GM18873 (cell line): ENCODE measurements around the gene ZSWIM7.
A peak's percentile ranks its signal among the peaks of the same experiment; 100 is the strongest.

ENCODE experiments used
- ATAC-seq: cut with Tn5 transposase; IDR thresholded peaks from one replicate; pipeline ENCODE4 v1.9.1; 2021; ENCODE audit warnings: mild to moderate bottlenecking, moderate library complexity, moderate number of reproducible peaks; ENCODE audit not compliant: unreplicated experiment, low FRiP score

ZSWIM7 gene, protein sequence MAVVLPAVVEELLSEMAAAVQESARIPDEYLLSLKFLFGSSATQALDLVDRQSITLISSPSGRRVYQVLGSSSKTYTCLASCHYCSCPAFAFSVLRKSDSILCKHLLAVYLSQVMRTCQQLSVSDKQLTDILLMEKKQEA

GRCh38 chr17:15999141-15999973, at the start of gene ZSWIM7, which contains the start of gene TTC19:
Gene ZSWIM7 (minus strand): TSS chr17:15999704. CDS start chr17:15999594, 110 bp downstream.
Gene TTC19 (plus strand): TSS chr17:15999824. CDS start chr17:15999849, 25 bp downstream.
- ATAC-seq: peak; percentile 88

DNA sequence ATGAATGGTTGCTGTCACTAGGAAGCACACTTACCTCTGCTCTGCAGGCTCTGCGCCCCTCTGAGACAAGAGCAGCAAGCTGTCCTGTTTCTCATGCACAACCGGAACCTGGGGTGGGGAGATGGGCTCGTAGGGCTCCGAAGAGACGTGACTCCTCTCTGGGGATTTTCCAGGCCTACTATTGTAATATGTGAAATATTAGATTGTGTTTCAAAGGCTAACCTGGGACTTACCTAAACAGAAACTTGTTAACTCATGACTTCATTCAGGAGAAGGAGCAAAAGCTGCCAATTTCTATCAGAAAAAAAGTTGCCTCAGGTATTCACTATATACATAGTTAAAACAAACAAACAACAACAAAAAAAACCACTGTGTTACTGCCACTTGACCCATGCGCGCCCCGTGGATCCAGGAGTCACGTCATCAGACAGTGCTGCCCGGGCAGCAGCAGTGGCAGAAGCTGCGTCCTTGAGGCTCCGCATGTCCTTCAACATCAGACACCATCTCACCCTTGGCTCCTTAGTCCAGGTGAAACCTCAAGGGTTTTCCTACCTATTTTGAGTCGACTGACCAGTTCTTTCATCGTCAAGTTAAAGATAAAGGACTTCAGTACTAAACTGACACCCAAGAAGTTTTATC, 49.4 kb upstream of the ZSWIM7 start:
- ATAC-seq: no peak

DNA sequence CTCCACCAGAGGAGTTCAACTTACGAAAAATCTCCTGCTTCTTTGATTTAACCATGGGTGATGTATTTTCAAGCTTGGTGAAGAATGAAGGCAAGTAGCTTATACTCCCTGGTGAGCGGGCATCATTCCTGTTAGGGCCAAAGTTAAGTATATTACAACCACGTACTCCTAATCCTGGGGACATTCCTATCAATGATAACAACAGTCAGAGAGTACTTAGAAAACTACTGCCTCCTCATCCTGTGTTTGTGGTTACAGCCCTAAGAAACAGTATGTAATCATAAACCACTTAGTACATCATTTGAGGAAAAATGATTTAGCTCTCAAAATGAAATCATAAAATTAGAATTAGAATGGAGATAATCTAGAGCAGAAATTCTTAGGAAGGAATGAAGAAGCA, 47.5 kb upstream of the ZSWIM7 start:
- ATAC-seq: no peak

GRCh38 chr17:16044487-16044886, 45.0 kb upstream of the ZSWIM7 start:
- ATAC-seq: no peak

- no peak for ATAC-seq
Measured at GRCh38 chr17:16040710-16041251, 41.3 kb upstream of the ZSWIM7 start.

- no peak for ATAC-seq
Measured at GRCh38 chr17:16037636-16038035, 38.1 kb upstream of the ZSWIM7 start.

GRCh38 chr17:16036261-16036660, 36.8 kb upstream of the ZSWIM7 start:
- no peak for ATAC-seq

GRCh38 chr17:16033729-16034349, 34.3 kb upstream of the ZSWIM7 start:
- ATAC-seq: no peak

DNA sequence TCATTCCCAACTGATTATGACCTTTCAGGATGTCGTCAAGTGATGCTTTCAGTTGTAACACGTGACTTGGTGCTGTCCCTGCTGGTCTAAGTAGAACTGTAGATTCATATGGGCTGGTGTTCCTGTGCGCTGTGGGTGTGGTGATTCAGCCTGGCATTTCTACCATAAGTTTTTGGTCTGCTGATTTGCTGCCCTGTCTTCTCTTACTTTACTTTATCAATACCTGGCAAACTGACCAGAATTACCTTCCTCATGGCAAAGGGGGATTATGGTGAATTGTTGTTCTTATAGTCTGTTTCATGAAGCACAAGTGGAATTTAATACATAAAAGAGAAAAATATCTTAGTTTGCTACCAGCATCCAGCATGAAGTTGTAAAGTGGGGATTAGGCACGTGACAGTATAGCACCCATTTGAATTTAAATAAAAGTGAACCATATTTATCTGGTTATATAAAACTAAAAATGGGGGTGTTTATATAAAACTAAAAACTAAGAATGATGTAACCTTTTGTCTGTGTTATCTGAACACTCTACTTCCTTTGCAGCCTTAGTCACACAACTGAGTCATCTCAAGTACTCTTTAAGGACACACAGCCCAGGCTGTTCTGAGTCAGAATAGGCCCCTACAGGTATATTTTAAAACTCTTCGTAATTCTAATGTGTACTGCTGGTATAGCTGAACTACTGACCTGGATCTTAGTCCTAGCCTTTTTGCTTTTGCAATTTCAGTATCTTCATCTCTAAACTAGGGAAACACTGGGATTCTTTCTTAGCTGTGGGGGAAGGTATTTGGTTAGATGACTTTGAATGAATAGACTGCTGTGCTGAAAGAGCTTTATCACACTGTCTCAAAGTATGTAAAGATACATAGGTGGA, 28.4 kb upstream of the ZSWIM7 start:
- ATAC-seq: no peak

GRCh38 chr17:16026895-16027294, 27.4 kb upstream of the ZSWIM7 start:
- no peak for ATAC-seq

- ATAC-seq: no peak
Measured at GRCh38 chr17:16025202-16025601, 25.7 kb upstream of the ZSWIM7 start.

DNA sequence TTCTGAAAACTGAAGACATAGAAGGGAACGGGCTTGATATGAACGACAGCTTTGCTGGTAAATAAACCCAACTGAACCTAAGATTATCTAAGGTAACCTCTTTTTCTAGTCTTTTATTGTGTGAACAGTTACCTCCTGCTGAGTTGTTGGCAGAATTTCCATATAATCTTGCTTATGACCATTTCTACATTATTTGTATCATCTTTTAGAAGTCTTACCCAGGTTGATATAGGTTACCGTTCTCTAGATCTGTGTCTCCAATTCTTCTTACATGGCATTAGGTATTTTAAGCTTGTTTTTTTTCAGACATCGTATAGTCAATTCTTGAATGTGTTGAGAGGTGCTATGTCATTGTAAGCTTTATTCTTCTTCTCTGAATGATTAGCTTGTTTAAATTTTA, 24.4 kb upstream of the ZSWIM7 start:
- no peak for ATAC-seq

- ATAC-seq: no peak
Measured at GRCh38 chr17:16019347-16019746, 19.8 kb upstream of the ZSWIM7 start.

DNA sequence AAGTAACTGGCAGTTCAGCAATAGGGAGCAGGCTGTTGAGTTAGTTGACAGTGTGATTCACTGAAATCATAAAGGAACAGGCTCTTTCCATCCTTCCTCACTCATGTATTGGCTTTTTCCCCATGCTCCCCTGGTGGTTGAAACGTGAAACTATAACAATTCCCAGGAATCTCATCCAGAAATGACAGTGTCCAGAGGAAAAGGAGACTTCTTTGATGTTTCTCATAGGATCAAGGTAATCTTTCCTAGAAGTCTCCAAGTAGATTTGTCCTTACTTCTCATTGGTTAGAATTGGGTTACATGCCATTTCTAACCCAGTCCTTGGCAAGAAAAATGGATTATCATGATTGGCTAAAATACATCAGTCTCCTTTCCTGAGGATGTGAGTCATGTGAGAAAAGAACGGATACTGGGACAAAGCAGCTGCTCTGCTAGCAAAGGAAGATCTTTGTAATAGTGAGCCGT, 14.5 kb upstream of the ZSWIM7 start:
- ATAC-seq: no peak

GRCh38 chr17:16007439-16007838, 7.9 kb upstream of the ZSWIM7 start:
- ATAC-seq: no peak

DNA sequence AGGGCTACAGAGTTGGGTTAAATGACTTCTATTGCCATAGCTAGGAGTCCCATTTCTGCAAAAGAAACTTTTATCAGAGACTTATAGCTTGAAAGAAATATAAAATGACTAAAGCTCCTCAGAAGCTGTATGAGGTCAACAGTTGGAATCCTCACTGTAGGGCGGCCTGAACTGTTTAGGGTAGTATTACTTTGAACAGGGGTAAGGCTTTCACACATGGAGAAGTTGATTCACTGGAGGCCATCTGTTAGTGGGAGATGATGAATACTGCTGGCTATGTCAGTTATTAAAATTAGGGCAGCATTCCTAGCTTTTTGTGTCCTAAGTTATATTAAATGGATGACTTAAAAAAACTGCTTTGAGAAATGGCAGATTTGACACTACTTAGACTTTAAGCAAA, 6.1 kb upstream of the ZSWIM7 start:
- ATAC-seq: no peak

- no peak for ATAC-seq
Measured at GRCh38 chr17:16003841-16004240, 4.3 kb upstream of the ZSWIM7 start.

GRCh38 chr17:16002708-16003260, 3.3 kb upstream of the ZSWIM7 start:
- no peak for ATAC-seq

GRCh38 chr17:16001226-16001897, 1.9 kb upstream of the ZSWIM7 start:
- ATAC-seq: no peak
